Neuron (in vitro differentiated cells): ENCODE results near the gene SPATA1.

Source experiments
- H2AFZ ChIP-seq: one replicate; pipeline ENCODE4 v1.6.1; 2013; ENCODE audit warnings: low read depth, mild to moderate bottlenecking, inconsistent platforms, low read length, moderate library complexity
- H3K27me3 ChIP-seq: one replicate; pipeline ENCODE4 v1.6.1; 2013; ENCODE audit warnings: low read length; ENCODE audit not compliant: insufficient read depth
- H3K36me3 ChIP-seq: one replicate; pipeline ENCODE4 v1.6.1; 2013; ENCODE audit warnings: low read length; ENCODE audit not compliant: insufficient read depth
- H3K4me1 ChIP-seq: one replicate; pipeline ENCODE4 v1.6.1; 2013; ENCODE audit warnings: low read length; ENCODE audit not compliant: insufficient read depth
- H3K4me3 ChIP-seq: 2 replicates; pipeline ENCODE4 v1.5.1; 2013; ENCODE audit warnings: mild to moderate bottlenecking, low read length, moderate library complexity
- H3K9me3 ChIP-seq: one replicate; pipeline ENCODE4 v1.6.1; 2013; ENCODE audit warnings: low read length

Gene SPATA1

GRCh38 chr1:84611091-84611490, 104.9 kb downstream of the SPATA1 start:
- Histone ChIP-seq H3K4me1 (no peaks in the 10 kb centered on the region), H3K4me3 (no peak overlapping the region), H3K9me3 (peaks cover 9% of the 10 kb centered on the region), H2AFZ (no peak overlapping the region), H3K27me3 (no peaks in the 10 kb centered on the region), H3K36me3 (no peaks in the 10 kb centered on the region)

GRCh38 chr1:84611796-84612195, 105.6 kb downstream of the SPATA1 start:
- Histone ChIP-seq H3K36me3 (no peaks in the 10 kb centered on the region), H3K4me3 (peak overlapping the region; percentile 17), H3K4me1 (no peaks in the 10 kb centered on the region), H2AFZ (peak overlapping the region; percentile 85), H3K9me3 (peaks cover 10% of the 10 kb centered on the region), H3K27me3 (no peaks in the 10 kb centered on the region)

GRCh38 chr1:84613026-84613425, 106.8 kb downstream of the SPATA1 start:
- Histone ChIP-seq H3K4me3 (no peak overlapping the region), H3K9me3 (peaks cover 10% of the 10 kb centered on the region), H3K36me3 (no peaks in the 10 kb centered on the region), H2AFZ (no peak overlapping the region), H3K4me1 (no peaks in the 10 kb centered on the region), H3K27me3 (no peaks in the 10 kb centered on the region)

- no peaks in the 10 kb centered on the region for H3K27me3 ChIP-seq
- H3K4me3 ChIP-seq: no peak overlapping the region
- no peak overlapping the region for H2AFZ ChIP-seq
- H3K4me1 ChIP-seq: no peaks in the 10 kb centered on the region
- H3K36me3 ChIP-seq: no peaks in the 10 kb centered on the region
- H3K9me3 ChIP-seq: peaks cover 10% of the 10 kb centered on the region
Measured at GRCh38 chr1:84613887-84614286, 107.7 kb downstream of the SPATA1 start.

- H2AFZ ChIP-seq: no peak overlapping the region
- no peaks in the 10 kb centered on the region for H3K27me3 ChIP-seq
- no peaks in the 10 kb centered on the region for H3K36me3 ChIP-seq
- H3K4me3 ChIP-seq: no peak overlapping the region
- peaks cover 8% of the 10 kb centered on the region for H3K9me3 ChIP-seq
- peaks cover 4% of the 10 kb centered on the region for H3K4me1 ChIP-seq
Measured at GRCh38 chr1:84615790-84616189, 109.6 kb downstream of the SPATA1 start.
